H1 (cell line): ENCODE measurements around the gene FAM168B. TPM values are rescaled to one million over a fixed set of nuclear protein-coding genes. Genes with fewer than 3 reads are reported as not detected.

Experiments
- CHD2 ChIP-seq: IDR thresholded peaks from 2 replicates; pipeline ENCODE4 v1.6.1; 2012; ENCODE audit warnings: low read length, improper control_type of control experiment
- GABPA ChIP-seq: IDR thresholded peaks from 2 replicates; pipeline ENCODE4 v1.6.1; 2011; ENCODE audit warnings: mild to moderate bottlenecking, low read length, moderate library complexity, borderline replicate concordance; ENCODE audit not compliant: insufficient read depth
- KDM4A ChIP-seq: IDR thresholded peaks from one replicate; pipeline ENCODE4 v1.7.1; 2012; ENCODE audit warnings: low read depth, mild to moderate bottlenecking, moderate library complexity, low read length, inconsistent platforms; ENCODE audit not compliant: severe bottlenecking
- SP1 ChIP-seq: IDR thresholded peaks from 2 replicates; pipeline ENCODE4 v1.6.1; 2011; ENCODE audit warnings: low read depth, low read length
- TEAD4 ChIP-seq: IDR thresholded peaks from 2 replicates; pipeline ENCODE4 v1.6.1; 2012; ENCODE audit warnings: low read depth, low read length, inconsistent platforms, mixed read lengths
- polyA plus RNA-seq, 7 experiments: library from polyadenylated mRNA; depleted of rRNA in 3 of 7; stranded (reverse) in 5 of 7; unstranded in 2 of 7; fragments of >200 nt in 5 of 7; fragments of 200-250 nt in 2 of 7; gene quantifications; 1 replicate in 5 of 7; 2 replicates in 1 of 7; 4 replicates in 1 of 7; pipeline versions ENCODE4 v1.2.1 to v1.2.3, GENCODE V29; 2011 to 2013; ENCODE audit warnings: missing spikeins in 2 of 7, mixed read lengths in 2 of 7
- total RNA-seq: library from RNA; stranded (reverse); fragmentation: NEBNext Ultra II Directional; extraction: Animal tissue kit (Norgen Biotek cat#: 25700); gene quantifications from 2 replicates; pipeline ENCODE4 v1.2.1, GENCODE V29; 2021
- TF ChIP-seq, protein P1 (sequence below), 3 experiments: IDR thresholded peaks; 1 replicate in 2 of 3; 2 replicates in 1 of 3; pipeline versions ENCODE4 v1.5.1 to v1.6.1; 2011; ENCODE audit warnings: low read length in 3 of 3, mild to moderate bottlenecking in 3 of 3, inconsistent platforms in 2 of 3, low read depth in 1 of 3, moderate library complexity in 1 of 3; ENCODE audit not compliant: insufficient read depth in 1 of 3; ENCODE audit errors: control extremely low read depth in 1 of 3
- TF ChIP-seq, protein P2 (sequence below): IDR thresholded peaks from 2 replicates; pipeline ENCODE4 v1.6.1; 2012; ENCODE audit warnings: inconsistent platforms
- TF ChIP-seq, protein P3 (sequence below): IDR thresholded peaks from 2 replicates; pipeline ENCODE4 v1.6.1; 2012; ENCODE audit warnings: low read length, inconsistent platforms

FAM168B gene
- total and polyA plus RNA-seq, 2 of the 8 experiments (the other 6 are each of a cell fraction or from before 2014, with no cell fraction given) = 61.9 to 123 TPM

GRCh38 chr2:131039535-131039907, 53.7 kb downstream of the FAM168B start (continued):
- TF ChIP-seq, protein P1, sequence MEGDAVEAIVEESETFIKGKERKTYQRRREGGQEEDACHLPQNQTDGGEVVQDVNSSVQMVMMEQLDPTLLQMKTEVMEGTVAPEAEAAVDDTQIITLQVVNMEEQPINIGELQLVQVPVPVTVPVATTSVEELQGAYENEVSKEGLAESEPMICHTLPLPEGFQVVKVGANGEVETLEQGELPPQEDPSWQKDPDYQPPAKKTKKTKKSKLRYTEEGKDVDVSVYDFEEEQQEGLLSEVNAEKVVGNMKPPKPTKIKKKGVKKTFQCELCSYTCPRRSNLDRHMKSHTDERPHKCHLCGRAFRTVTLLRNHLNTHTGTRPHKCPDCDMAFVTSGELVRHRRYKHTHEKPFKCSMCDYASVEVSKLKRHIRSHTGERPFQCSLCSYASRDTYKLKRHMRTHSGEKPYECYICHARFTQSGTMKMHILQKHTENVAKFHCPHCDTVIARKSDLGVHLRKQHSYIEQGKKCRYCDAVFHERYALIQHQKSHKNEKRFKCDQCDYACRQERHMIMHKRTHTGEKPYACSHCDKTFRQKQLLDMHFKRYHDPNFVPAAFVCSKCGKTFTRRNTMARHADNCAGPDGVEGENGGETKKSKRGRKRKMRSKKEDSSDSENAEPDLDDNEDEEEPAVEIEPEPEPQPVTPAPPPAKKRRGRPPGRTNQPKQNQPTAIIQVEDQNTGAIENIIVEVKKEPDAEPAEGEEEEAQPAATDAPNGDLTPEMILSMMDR (IDR thresholded peaks at IDR 0.05; ENCODE audit: control extremely low read depth in 1 of 3, insufficient read depth in 1 of 3, low read depth in 1 of 3, low read length in 3 of 3) = no peak
- TF ChIP-seq TEAD4 (no peak), CHD2 (no peak), KDM4A (no peak), GABPA (no peak), SP1 (no peak)
- TF ChIP-seq, protein P2, sequence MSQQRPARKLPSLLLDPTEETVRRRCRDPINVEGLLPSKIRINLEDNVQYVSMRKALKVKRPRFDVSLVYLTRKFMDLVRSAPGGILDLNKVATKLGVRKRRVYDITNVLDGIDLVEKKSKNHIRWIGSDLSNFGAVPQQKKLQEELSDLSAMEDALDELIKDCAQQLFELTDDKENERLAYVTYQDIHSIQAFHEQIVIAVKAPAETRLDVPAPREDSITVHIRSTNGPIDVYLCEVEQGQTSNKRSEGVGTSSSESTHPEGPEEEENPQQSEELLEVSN = no peak
- TF ChIP-seq, protein P3, sequence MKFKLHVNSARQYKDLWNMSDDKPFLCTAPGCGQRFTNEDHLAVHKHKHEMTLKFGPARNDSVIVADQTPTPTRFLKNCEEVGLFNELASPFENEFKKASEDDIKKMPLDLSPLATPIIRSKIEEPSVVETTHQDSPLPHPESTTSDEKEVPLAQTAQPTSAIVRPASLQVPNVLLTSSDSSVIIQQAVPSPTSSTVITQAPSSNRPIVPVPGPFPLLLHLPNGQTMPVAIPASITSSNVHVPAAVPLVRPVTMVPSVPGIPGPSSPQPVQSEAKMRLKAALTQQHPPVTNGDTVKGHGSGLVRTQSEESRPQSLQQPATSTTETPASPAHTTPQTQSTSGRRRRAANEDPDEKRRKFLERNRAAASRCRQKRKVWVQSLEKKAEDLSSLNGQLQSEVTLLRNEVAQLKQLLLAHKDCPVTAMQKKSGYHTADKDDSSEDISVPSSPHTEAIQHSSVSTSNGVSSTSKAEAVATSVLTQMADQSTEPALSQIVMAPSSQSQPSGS = no peak
